T-helper 1 cell treated with Interleukin-12 subunit alpha and Interleukin-12 subunit beta and Interleukin-4 antibody, amounts not matched to agents 30 ng/mL and 1 ng/mL, for 36 hours (primary cell): Measurements from ENCODE around the gene PEF1. TPM values are rescaled to one million over a fixed set of nuclear protein-coding genes. Genes with fewer than 3 reads are reported as not detected.

Source experiments
- intact Hi-C: fragments of 100-400 bp; cut with micrococcal nuclease; formaldehyde crosslinking; loops from one replicate; pipeline ENCODE4 v1.15.1; 2024
- total RNA-seq: library from RNA; stranded (reverse); gene quantifications from 2 replicates; pipeline ENCODE4 v1.2.3, GENCODE V29; 2022

The PEF1 gene
- total RNA-seq, 1 donor from 2014 or later, result 53.3 TPM

DNA sequence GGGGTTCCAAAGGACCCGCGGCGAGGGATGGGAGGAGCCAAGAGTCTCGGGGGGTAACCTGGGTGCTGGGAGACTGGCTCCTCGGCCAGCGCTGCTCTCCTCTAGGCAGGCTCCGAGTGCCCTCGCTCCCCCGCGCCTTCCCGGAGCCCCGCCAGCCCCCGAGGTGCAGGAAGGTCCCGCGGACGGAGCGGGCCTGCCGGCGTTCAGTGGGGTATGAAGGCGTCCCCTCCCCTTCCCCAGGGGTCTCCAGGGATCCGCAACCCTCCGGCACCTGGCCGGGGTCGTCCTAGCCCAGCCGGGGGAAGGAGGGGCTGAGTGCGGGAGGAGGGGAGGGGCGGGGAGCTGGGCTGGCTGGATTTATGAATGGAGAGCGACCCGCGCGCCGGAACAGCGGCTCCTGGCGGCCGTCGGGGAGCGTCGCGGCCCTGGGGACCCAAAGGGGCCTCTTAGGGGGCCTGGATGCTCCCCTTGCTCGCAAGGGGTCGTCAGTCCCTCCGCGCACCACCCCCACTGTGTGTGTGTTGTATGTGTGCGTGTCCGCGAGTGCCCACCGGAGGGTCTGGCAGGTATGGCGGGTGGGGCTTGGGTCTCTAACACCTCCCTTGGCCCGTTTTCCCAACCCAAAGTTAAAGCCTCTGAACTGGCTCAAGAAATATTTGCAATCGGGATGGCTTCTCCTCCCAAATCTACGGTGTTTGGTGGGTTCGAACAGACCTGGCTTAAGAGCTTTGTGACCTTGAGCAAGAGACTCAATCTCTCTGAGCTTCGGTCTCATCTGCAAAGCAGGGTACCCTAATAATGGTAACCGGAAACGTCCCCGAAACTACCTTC is 26.5 kb downstream of the PEF1 start:
- intact Hi-C loops, result loop anchor here (1.0 kb wide), 1 partner anchor 54 kb away; no protein-coding TSS in a partner anchor

DNA sequence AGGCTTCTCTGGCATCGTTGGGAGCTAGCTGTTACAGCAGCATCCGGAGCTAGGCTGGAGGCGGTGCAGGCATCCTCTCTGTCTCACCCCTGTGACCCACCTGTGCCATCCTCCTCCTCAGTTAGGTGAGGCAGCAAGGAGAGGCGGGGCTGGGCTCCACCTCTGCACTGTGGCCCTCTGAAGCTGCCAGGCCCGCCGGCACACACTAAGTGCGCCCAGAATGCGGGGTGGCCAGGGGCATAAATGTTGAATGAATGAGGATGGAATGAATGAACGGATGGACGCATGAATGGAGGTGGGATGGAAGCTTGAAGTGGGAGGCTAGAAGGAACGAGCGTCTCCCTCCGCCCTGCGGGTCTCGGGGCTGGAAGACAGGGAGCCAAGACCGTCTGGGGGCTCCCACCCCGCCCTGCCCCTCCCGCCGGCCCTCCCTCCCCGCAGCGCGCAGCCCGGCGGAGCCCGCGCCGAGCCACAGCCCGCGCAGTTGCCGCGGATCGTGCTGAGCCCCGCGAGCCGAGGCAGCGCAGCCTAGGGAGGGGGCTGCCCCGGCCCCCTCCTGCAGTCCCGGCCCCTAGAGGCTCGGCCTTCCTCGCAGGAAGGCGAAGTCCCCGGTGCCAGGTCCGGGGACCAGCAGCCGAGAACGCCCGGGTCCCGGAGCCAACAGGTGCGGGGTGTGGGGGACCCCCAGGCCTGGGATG is 27.3 kb downstream of the PEF1 start, which contains the start of gene HCRTR1:
HCRTR1 (plus strand) TSS at position 472 of the 698 bp plus-strand sequence. CDS start 1,504 bp downstream, outside the sequence.
- intact Hi-C loops, result no loop called here

DNA sequence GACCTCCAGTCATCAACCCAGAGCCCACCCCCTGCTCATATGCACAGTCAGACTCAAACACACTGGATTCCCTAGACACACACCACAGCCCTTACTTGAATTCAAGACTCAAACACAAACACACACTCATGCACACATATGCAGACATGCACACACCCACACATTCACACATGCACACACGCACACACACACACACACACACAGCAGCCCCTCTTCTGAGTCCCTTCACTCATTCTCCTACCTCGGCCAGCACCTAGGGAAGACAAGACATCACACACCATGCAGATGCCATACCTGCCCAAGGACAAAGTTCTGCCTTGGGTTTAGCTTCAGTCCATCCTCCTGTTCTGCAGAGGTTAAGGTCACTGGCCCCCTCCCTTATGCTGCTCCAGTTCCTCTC is 28.7 kb downstream of the PEF1 start:
- intact Hi-C loops, result no loop called here

DNA sequence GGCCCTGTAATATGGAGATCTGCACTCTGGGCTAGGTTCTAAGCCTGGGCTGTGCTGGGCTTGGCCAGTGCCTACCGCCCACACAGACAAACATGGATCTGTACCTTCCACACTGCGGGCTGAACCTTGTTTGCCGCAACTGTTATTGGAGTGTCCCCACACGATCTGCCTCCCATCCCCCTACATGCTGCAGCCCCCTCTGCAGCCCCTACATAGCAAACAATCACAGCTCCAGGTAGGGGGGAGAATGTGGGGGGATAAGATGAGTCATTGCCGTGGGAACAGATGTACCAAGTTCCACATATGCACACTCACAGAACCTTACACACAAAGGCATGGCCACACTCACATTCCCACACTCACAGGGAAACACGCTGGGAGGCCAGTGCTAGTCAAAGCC is 29.3 kb downstream of the PEF1 start:
- intact Hi-C loops, result no loop called here

DNA sequence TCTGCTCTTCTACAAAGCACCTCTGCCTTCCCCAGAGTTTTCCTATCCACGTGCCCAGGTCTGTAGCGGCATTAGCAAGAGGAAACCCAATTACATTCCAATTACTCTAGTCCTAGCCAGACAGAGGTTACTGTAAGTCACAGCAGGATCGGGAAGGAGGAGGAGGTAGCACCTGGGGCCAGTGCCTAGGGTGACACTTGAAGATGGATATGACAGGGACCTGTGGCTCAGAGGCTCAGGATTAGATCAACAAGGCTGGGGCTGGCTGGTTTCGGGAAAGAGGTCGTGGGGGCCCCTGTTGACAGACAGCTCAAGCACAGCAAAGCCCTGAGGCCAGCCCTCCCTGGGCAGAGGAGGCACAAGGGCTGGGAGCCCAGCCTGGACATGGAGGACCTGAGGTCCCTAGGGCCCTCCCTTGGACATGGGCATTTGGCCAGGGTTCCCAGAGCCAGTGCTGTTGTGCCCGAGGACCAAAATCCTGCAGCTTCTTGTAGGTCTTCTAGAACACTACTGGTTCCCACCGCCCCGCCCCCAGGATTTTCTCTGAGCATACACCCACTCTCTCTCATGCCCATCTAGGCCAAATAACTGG is 30.2 kb downstream of the PEF1 start:
- intact Hi-C loops, result no loop called here

- intact Hi-C loops, result no loop called here
Measured at GRCh38 chr1:31609514-31610118, 35.1 kb downstream of the PEF1 start.

GRCh38 chr1:31607360-31607759 is 37.3 kb downstream of the PEF1 start:
- intact Hi-C loops, result no loop called here

DNA sequence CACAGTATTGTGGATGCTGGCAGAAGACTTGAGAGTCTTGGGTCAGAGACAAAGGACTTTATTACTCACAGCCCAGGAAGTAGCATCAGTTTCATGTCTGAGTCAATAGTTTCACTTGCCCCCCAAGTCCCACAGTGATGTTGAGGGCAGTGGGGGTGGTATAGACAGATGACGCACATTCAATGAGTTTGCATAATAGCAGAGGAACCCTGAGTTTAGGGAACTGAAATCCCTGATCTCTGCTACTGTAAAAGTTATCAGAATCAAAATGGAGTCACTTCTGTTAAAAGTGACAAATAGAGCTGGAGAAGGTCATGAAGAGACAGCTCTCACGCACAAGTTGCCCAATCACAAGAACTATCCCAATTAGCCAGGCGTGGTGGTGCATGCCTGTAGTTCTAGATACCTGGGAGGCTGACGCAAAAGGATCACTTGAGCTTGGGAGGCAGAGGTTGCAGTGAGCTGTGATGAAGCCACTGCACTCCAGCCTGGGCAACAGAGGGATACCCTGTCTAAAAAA is 38.7 kb downstream of the PEF1 start:
- intact Hi-C loops, result no loop called here

GRCh38 chr1:31602081-31602480 is 42.6 kb downstream of the PEF1 start:
- intact Hi-C loops, result no loop called here

- intact Hi-C loops, result no loop called here
Measured at GRCh38 chr1:31600641-31601040, 44.0 kb downstream of the PEF1 start.

DNA sequence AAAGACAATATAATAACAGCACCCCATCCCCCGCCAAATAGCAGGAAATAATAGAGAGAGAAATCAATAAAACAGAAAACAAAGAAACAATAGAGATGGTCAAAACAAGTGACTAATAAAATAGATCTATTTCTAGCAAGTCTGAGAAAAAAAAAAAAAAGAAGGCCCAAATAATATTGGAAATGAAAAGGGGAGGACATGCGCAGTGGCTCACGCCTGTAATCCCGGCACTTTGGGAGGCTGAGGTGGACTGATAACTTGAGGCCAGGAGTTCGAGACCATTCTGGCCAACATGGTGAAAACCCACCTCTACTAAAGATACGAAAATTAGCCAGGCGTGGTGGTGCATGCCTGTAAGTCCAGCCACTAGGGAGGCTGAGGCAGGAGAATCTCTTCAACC is 45.7 kb downstream of the PEF1 start:
- intact Hi-C loops, result no loop called here

DNA sequence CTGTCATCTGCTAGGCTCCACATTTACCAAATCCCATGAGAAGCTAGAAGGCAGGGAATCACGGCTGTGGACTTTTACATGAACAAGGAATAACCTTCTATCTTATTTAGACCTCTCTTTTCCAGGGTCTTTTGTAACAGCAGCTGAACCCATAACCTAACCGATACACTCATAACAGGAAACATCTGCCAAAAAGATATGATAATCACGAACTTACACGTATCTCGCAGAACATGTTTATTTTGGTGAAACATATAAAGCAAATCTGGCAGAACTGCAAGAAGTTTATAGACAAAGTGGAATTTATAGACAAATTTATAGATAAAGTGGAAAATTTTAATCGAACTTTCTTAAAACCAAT is 48.0 kb downstream of the PEF1 start:
- intact Hi-C loops, result no loop called here

DNA sequence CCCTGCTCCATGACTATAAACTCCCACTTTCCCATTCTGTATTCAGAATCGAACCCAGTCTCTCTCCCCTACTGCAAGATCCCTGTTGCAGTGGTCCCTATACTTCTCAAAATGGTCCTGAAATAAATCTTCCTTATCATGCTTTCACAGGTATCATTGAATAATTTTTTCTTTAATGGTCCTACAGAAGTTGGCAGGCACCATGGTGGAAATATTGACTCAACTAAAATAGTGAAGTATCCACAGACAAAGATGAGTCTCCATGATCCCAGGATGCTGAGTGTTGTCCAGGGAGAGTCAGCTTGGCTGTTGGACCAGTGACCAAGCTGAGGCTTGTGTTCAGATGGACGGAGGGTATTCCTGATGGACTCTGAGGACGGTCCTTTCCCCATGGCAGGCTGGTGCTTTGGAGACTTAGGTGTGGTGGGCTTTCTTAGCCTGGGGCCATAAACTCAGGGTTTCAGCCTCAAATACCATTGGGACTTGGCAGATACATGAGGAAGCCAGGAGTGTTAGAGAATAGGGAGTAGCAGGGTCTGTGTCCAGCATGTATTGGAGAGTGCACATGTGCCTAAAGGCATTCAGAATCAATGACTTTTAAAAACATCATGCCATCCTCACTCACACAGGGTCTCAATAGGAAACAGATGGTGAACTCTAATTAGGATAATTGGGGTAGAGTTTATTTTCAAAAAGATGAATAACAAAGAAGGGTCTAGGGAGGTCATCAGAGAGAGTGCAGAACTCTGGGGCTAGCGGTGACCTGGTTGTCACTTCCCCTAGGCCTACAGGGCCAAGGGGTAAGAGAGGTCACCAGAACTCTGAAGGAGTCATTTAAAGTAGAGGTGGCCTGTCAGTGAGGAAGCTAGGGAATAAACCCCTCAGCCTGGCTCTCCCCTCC is 48.6 kb downstream of the PEF1 start:
- intact Hi-C loops, result no loop called here

DNA sequence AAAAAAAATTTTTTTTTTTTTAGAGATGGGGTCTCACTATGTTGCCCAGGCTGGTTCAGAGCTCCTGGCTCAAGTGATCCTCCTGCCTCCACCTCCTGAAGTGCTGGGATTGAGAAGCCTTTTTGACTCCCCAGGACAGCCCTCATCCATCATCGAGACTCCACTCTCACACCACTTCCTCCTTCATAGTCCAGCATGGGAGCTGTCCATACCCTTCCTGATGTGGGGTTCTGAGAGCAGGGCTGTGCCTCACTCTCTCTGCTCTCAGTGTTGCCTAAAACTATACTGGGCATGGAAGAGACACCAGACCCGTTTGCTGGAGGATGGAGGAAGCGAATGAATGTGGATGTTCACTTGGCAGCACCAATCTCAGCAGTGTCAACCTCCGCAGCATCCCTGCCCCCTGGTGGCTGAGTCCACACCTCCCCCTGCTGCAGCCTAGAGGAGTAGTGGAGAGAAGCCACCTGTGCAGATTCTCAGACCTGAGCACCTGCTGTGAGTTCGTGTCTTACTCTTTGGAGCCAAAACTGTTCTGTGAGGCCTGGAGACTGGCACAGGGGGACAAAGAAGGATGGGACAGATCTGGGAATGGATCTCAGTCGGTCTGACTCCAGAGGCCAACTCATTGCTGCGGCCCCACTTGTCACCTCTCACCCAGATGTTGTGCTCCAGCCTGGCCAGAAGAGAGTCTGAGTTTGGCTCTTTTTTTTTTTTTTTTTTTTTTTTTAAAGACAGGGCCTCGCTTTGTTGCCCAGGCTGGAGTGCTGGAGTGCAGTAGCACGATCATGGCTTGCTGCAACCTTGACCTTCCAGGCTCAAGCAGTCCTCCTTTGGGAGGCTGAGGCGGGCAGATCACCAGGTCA is 50.7 kb downstream of the PEF1 start:
- intact Hi-C loops, result no loop called here

DNA sequence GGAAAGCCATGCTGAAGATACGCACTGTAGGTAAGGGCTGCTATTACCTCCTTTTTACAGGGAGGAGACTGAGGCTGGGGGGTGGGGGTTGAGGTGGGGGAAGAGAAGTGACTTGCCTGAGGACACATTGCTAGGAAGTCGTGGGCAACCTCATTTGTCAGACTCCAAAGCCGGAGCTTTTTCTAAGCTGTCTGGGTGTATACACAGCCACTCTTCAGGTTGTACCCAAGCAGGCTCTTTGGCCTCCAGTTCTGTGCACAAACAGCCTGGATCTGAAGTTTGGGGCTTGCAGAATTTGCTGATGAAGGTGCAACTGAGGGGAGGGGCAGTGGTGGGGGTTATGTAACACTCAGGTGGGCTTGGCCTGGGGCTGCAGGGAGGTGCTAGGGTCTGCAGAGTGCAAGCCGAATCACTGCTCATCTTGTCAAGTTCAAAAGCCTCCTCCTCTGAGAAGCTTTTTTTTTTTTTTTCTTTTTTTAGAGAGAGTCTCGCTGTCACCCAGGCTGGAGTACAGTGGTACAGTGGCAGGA is 51.5 kb downstream of the PEF1 start:
- intact Hi-C loops, result no loop called here

- intact Hi-C loops, result no loop called here
Measured at GRCh38 chr1:31592132-31592531, 52.5 kb downstream of the PEF1 start.

DNA sequence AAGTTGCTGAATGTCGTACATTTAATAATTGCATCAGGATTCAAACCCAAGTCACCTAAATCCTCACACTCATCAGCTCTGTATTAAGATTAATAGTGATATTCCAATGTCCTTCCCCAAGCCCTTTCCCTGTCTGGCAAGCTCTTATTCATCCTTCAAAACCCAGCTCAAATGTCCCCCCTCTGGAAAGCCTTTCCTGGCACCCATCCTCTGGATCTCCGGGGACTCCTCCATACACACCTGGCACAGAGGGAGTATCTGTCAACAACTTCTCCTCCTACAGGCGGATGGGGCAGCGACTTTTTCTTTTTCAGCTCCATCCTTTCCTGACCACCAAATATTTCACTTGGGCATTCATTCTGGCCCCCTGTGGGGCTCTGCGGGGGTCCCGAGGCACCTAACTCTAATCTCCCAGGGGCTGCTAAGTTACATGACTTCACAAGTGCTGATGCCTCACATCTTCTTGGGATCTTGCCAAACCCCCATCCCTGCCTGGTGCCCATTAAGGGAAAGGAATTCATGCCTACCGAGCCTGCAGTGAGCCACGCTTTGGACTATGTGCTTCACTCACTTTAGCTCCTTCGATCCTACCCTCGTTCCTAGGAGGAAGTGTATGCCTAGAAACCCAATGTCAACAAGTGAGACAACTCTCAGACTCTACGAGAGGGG is 53.1 kb downstream of the PEF1 start:
- intact Hi-C loops, result no loop called here

- intact Hi-C loops, result no loop called here
Measured at GRCh38 chr1:31588751-31589515, 55.7 kb downstream of the PEF1 start.
